Stimulated activated CD8-positive, alpha-beta memory T cell treated with anti-CD3 and anti-CD28 coated beads, Interleukin-2, amount 100 ng/mL, for 1 hour (primary cell): ENCODE measurements around the gene POLD2.
"Not testable (repeated sequence)": the region's sequence is repeated elsewhere in the genome, so short reads cannot be mapped to it uniquely, and the experiment has no call there.

Experiments used
- DNase-seq, 2 donors: peaks; one replicate each; pipeline ENCODE4 v3.0.0-alpha.2; 2020; ENCODE audit warnings: low read depth in 2 of 2

Gene POLD2

DNA sequence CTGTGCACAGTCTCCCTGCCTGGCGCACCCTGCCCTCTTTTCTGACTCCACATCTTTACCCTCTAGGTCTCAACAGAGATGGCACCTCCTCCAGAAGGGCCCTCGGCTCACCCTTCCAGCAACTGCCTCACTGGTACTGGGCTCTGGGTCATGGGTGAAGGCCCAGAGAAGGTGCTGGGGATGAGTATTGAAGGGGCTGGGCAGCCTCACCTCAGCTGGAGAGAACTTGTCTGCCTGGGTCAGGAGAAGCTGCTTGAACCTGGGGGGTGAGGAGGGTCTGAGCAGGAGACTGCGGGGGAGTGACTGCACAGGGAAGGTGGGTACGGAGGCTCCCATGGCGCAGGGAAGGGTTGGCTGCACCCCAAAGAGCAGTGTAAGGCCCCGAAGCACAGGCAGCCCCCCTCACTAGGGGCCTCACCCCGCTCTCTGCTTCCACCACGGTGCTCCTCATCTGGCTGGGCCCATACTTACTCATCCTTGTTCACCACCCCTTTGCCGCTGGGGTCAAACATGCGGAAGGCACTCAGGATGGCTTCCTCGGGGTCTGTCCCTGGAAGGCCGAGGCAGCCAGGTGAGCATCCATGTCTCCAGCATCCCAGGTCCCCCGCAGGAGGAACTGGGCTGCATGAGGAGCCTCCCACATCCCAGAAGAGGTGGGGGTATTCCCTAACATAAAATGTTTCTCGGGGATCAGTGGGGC lies 16.1 kb upstream of the POLD2 start:
- no peak for DNase-seq

DNA sequence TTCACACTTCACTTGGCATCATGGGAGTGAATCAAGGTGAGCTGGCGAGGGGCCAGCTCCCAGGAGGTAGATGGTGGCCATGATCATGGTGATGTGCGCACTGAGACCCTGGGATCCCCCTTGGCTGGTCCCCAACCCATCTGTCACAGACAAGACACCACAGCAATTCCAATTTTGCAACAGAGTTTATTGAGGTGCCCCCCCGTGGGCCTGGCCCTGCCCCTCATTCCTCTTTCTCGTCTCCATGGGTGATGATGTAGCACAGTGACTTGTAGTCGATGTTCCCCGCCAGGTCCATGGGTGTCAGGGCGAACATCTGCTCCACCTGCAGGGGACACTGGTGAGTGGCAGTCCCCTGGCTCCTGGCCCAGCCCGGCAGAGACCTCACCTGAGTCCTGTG lies 15.3 kb upstream of the POLD2 start:
- DNase-seq = no peak

DNA sequence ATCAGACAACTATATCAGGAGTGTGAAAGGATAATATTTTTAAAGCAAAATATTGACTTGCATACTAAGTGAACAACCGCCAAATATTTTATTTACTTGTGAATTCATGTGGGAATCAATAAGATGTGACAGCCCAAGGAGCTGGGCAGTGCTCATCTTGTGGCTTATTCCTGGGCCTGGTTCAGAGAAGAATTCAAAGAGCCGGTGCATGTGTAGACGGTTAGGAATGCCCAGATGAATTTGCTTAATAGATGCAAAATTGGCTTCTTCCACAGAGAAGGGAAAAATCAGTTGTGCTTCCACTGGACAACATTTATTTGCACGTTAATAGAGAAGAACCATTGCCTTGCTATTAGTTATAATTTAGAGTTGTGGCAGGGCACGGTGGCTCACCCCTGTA lies 13.4 kb upstream of the POLD2 start:
- no peak for DNase-seq

DNA sequence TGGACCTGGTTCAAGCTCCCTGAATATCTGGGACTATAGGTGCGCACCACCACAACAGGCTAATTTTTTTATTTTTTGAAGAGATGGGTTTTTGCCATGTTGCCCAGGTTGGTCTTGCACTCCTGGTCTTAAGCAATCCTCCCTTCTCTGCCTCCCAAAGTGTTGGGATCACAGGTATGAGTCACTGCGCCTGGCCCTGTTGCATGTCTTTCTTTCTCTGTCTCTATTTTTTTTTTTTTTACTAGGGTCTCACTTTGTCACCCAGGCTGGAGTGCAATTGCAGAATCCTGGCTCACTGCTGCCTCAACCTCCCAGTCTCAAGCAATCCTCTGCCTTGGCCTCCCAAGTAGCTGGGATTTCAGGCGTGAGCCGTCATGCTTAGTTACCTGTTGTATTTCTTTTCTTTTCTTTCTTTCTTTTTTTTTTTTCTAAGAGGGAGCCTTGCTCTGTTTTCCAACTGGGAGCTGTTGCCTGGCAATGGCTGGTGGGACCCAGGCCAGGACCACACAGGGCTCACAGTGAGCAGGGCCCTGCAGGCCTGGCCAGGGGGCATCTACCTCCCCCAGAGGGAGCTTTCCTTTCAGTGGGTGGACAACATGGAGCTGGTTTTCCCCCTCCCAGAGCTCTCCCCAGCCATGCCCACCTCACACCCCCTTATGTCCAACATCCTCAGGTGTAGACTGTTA lies 11.7 kb upstream of the POLD2 start:
- no peak for DNase-seq

DNA sequence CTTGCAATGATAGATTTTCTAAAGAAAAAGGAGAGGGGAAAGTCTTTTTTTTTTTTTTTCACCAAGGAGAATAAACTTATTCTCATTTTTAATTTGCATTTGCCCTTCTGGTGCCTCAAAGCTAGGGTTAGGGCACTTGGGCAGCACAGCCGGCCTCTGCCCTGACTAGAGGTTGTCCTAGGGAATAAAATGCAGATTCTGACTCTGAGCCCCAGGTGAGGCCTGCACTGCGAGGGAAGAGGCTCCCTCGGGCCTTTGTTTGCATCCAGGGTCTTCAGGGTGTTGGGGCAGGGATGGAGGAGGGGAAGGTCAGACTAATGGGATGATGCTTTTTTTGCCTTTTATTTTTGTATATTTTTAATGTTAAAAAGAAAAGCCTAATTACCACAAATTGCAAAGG lies 9.9 kb upstream of the POLD2 start:
- no peak for DNase-seq

DNA sequence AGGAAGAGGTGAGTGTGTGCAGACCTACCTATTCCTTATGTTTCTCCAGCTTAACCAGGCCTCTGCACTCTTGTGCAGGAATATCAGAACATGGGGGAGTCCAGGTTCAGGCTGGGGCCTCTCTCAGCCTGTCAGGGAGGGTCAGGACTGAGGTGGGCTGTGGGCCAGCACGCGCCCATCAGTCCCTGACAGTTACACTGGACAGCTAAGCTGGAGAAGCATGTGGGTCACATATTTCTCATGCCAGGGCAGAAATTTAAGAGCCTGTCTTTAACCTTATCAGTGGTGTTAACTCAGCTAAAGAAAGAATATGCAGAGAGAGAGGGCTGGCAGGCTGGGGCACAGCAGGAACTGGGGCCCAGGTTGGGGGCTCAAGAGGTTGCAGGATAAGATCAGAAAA lies 8.7 kb upstream of the POLD2 start:
- DNase-seq = no peak

DNA sequence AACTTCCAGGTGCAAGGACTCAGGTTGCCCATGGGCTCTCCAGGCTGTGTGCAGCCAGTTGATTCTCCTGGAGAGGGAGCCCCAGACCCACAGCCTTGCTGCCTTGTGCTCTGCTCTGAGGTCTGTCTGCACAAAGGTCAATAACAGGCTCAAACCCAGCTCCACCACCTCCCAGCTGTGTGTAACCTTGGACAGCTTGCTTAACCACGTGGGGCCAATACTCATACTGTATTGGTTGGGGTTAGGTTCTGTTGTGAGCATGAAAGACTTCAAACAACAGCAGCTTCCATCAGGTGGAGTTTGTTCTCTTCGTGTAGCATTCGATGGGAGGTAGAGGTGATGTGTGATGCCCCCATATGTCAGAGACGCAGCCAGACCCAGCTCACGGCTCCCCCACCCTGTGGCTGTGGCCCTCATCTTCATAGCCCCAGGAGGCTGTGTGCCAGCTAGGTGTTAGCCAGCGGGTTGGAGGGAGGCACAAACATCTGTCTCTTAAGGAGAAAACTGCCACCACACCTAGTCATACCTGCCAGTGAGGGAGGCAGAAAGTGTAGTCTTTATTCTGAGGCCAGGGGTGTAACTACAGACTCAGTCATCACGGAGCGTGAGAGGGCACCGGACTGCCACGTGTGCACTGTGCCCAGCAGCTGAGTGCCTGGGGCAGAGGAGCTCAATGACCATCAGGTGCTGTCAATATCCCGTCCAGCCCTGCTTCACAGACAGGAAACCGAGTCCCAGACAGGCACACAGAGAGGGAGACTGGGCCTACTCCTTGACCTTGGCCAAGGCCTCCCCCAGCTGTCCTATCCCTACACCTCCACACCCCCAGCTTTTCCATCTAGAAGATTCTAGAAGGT lies 8.1 kb upstream of the POLD2 start:
- no peak for DNase-seq

DNA sequence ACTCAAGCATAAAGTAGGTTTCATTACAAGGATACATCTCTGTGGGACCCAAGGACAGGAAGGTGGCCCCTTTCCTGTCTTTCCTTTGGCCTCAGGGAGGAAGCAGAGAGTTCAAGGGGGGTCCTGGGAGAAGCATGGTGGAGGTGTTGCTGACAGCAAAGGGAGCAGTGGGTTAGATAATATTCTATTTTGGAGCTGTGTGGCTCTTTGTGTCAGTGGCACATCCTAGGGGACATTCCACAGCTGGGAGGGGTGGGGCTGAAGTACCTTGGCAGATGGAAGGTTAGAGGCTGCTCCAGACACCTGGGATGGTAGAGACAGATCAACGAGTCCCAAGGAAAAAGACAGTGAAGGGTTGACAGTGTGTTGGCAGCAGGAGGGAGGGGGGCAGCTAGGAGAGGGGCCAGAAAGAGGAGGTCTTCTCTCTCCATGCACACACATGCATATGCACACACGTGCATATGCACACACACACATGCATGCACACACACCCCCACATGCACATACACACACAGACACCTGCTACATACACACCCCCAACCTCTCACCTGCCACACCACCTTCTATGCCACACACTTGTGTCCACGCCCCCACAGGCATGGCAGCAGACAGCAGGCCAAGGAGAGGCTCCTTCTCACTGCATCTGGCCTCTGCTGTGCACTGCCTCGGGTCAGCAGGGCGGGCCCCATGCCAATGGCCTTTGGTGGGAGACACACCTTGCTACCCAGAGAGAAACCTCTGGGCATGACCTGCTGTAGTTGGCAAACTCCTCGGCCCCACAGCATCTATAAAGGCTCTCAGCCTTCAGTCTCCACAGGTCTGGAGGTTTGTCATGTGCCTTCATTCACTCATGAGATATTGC lies 5.6 kb upstream of the POLD2 start:
- DNase-seq = no peak

DNA sequence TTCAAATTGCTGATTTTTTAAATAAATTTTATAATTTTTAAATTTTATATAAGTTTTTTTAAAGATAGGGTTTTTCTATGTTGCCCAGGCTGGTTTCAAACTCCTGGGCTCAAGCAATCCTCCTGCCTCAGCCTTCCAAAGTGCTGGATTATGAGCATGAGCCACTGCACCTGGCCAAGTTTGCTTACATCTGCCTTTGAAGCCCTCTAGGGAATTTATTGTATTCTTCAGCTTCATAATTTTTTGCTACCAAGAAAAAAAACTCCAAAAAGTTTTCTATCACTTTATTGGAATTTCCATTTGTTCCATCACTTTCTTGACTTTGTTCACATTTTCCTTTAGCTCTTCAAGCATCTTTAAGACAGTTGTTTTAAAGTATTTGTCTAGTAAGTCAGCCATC lies 3.8 kb upstream of the POLD2 start:
- no peak for DNase-seq

DNA sequence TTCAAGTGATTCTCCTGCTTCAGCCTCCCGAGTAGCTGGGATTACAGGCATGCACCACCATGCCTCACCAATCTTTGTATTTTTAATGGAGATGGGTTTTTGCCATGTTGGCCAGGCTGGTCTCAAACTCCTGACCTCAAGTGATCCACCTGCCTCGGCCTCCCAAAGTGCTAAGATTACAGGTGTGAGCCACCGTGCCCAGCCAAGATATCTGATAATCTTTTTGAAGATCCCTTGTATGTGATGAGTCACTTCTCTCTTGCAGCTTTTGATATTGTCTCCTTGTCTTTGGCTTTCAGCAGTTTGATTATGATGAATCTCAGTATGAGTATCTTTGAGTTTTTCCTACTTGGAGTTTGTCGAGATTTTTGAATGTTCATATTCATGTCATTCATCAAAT lies 3.2 kb upstream of the POLD2 start:
- not testable (repeated sequence) for DNase-seq

DNA sequence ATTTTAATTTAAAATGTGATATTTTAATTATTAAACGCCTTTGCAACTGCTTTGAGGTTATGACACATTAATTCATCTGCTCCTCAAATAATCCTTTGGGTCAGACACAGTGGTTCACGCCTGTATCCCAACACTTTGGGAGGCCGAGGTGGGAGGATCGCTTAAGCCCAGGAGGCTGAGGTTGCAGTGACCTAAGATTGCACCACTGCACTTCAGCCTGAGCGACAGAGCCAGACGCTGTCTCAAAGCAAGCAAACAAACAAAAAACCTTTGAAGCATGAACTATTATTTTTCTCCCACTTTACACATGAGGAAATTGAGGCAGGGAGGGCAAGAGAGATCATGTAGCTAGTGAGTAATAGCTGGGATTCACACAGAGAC lies 1.5 kb upstream of the POLD2 start:
- no peak for DNase-seq

DNA sequence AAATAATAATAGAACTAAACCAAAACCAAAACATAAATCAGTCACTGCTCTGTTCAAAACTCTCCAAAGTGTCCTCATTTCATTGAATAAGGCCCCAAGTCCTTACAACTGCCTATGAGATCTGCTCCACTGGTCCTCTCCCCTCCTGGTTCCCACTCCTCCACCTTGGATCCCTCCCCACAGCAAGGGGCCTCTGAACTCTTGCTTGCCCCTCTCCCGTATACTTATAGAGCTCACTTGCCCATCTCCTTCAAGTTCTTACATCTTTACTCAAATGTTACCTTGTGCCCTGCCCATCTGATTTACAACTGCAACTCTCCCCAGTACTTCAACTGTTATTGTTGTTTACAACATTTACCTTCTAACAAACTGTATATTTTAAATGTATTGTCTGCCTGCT lies 819 bp downstream of the POLD2 start:
- DNase-seq = no peak

DNA sequence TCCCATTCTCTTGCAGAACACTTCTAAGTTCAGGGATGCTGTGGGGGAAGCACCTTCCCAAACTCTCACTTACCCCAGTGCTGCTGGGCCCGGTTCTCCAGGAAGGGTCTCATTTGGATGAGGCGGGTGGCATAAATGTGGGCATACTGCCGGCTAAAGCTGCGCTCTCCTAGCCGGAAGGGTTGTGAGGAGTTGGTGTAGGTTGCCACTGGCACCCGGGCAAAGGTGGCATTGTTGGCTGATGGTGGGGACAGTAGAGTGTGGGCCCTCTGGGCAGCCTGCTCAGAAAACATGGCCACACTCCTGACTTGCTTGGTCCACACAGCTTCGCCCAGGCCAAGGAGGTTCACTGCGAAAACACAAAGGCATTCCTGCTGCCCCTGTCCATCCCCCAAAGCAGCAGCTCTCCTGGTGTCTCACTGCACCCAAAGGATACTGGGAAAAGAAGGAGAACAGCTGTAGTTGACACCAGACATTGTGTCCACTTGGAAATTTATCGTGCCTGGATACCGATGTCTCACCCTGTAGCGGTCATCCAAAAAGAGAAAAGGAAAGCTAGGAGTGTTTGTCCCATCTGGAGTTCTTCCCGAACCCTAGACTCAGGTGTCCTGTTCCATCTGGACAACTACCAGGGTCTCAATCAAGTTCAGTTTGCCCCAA lies 1.5 kb downstream of the POLD2 start:
- no peak for DNase-seq

DNA sequence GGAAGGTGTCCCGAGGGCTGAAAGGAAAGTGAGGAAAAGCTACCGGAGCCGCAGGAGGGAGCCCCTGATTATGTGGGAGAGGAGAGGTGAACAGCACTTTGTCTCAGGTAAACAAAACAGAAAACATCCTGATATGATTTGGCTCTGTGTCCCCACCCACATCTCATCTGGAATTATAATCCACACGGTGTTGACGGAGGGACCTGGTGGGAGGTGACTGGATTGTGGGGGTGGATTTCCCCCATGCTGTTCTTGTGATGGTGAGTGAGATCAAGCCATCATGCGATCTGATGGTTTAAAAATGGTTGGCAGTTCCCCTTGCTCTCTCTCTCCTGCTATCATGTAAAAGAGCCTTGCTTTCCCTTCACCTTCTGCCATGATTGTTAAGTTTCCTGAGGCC lies 3.0 kb downstream of the POLD2 start:
- no peak for DNase-seq

DNA sequence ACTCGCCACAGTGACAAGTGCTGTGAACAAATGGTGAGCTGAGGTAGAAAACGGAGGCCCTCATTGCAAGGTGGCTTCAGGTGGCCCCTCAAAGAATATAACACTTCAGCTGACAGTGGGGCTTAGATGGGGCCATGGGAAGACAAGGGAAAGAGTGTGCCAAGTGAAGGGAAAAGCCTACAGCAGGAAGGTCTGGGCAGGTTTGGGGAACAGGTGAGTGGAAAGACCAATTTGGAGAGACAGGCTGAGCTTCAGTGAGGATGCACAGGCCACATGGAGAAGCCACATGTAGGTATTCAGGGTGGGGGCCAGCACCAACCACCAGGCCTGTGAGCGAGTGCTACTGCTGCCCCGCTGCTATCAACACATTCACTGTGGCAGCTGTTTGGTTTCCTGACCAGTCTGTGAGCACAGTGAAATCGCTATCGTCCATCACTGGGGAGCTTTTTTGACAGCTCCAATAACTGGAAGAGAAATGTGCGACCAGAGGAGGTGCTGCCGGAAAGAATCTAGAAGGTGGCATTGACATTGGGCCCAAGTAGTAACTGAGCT lies 3.4 kb downstream of the POLD2 start:
- DNase-seq = no peak

DNA sequence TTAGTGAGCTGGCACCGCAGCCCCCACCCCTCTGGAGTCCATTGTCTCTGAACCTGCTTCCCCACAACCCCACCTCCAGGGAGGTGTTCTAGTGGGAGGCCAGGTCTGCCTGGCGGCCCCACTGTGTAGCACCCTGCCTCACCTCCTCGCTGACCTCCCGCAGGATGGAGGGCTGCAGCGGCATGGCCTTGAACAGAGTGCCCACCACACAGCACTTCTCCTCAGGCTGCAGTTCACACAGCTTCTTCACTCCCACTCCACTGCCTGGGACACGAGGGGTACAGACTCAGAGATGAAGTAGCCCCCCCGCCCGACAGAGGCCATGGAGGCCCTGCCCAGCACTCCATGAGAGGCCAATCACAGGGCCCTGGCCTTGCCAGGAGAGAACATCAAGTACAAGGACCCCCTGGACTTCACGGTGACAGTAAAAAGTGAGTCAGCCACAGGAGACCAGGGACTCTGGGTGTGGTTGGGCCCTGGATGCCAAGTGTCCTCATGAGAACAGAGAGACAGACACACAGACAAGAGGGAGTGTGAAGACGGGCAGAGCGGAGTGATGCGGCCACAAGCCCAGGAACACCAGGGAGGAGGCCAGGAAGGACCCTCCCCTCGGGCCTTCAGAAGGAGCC lies 5.4 kb downstream of the POLD2 start:
- no peak for DNase-seq

DNA sequence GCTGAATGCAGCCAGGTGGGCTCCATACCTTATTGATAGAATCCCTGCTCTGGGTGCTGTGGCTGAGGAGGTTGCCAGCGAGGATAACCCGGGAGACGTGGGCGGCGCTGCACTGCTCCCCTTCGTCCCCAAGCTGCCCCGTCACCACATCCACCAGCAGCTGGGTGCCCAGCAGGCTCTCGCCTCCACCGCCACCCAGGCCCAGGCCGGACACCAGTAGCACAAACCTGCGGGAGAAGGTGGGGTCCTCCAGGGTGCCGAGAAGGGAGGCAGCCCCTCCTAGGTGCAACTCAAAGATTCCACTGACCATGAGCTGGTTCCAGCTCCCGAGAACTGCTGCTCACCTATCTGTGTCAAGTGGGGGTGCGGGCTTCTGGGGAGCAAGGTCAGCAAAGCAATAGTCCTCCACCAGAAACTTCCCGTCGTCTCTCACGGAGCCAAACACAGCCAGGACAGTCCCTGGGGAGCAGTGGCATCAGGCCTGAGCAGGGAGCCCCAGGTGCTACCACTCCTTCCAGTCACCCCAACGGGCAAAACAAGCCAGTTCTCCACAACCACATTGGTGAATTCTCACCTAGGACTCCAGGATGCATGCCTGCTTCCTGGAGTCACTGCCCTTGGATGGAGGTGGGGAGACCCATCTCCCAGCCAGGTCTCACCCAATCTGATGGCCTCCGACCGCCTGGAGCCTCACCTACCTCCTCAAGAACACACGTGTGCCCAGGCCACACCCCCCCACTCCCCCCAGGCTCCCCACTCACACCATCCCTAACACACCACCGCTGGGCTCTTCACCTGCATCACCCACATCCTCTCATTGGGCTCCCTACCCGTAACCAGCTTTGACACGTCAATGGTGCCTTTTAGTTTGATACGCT lies 6.3 kb downstream of the POLD2 start:
- DNase-seq = no peak

DNA sequence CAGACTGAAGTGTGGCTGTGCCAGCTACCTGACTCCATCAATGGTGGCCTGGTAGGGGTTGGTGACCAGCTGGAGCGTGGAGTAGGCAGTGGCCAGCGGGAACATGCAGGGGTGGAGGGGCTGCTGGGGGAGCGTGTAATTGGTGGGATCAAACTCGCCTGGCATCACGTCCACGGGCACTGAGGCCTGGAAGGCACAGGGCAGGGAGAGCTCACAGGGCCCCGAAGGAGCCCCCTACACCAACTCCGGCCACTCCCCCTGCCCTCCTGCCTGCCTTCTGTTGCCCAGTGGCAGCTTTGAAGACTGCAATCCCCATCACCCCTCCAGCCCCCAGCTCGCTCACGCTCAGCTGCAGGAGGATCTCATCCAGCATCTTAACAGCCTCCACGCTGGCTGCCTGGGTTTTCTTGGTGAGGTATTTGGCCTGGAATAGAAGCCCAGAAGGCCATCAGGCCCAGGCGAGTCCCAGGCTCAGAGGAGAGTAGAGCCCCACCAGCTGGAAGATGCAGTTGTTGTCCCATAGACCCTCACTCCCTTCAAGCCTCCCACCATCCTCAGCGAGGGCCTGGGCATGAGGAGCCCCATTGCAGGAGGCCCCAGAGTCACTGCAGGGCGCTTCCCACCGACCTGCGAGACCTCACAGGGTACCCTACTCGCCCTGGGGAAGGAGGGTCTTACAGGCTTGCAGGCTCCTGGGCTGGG lies 7.1 kb downstream of the POLD2 start:
- DNase-seq = no peak
